C4-2B (cell line): ENCODE results near the gene RGS5.

Experiments used
- H3K27ac ChIP-seq: fragments of 450-650 bp; 2 replicates; pipeline ENCODE4 v1.5.1; 2017
- ZFX ChIP-seq: fragments of 450-650 bp; IDR thresholded peaks from 2 replicates; pipeline ENCODE4 v1.6.1; 2017
- TF ChIP-seq, protein P1 (sequence below): fragments of 450-650 bp; conservative IDR thresholded peaks from 2 replicates; pipeline ENCODE4 v1.5.1; 2017; ENCODE audit warnings: mild to moderate bottlenecking

RGS5 gene

DNA sequence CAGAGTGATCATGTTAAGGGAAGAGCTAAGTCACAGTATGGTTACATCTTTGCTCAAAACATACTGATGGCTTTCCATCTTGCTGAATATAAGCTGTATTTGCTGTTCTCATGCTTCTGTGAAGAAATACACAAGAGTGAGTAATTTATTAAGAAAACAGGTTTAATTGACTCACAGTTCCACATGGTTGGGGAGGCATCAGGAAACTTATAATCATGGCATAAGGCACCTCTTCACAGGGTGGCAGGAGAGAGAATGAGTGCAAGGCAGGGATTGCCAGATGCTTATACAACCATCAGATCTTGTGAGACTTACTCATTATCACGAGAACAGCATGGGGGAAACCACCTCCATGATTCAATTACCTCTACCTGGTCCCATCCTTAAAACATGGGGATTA lies 24.4 kb upstream of the RGS5 start:
- TF ChIP-seq ZFX, result no peak
- TF ChIP-seq, protein P1, sequence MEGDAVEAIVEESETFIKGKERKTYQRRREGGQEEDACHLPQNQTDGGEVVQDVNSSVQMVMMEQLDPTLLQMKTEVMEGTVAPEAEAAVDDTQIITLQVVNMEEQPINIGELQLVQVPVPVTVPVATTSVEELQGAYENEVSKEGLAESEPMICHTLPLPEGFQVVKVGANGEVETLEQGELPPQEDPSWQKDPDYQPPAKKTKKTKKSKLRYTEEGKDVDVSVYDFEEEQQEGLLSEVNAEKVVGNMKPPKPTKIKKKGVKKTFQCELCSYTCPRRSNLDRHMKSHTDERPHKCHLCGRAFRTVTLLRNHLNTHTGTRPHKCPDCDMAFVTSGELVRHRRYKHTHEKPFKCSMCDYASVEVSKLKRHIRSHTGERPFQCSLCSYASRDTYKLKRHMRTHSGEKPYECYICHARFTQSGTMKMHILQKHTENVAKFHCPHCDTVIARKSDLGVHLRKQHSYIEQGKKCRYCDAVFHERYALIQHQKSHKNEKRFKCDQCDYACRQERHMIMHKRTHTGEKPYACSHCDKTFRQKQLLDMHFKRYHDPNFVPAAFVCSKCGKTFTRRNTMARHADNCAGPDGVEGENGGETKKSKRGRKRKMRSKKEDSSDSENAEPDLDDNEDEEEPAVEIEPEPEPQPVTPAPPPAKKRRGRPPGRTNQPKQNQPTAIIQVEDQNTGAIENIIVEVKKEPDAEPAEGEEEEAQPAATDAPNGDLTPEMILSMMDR, result no peak
- no peak overlapping the region for H3K27ac ChIP-seq

DNA sequence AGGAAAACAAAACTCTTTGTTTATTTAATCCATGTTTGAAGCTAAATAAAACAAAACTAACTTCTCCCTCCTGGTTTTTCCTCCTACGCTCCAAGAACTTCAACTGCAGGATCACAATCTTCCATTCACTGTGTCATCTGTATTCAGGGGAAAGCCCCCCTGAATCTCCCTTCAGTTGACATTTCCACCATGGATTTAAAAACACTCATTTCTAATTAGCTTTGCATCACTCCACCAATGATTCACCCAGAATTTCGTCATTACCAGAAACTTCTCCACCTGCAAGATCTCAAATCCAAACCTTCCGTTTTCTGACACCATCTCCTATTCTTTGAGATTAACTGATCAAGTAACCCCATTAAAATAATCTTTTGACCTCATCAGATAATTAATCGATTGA lies 10.9 kb upstream of the RGS5 start:
- no peak overlapping the region for H3K27ac ChIP-seq
- TF ChIP-seq, protein P1, result no peak
- TF ChIP-seq ZFX, result no peak

DNA sequence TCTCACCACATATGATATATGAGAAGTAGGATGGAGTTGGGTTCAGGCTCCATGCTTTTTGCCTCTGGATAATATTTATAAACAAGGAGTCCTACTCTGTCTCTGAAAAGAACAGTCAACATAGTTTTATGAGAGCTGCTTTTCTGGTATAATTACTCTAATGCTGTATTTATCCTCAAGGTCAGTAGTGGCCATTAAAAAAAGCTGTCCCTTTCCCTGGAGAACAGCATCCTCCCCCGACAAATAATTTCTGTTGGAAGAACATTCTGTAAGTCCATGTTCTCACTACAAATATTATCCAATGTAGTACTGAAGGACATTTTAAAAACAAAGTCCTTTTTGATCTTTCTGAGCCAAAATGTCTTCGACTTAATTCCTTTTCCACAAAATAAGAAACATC lies 9.0 kb upstream of the RGS5 start:
- no peak for TF ChIP-seq ZFX
- TF ChIP-seq, protein P1, result no peak
- no peak overlapping the region for H3K27ac ChIP-seq

DNA sequence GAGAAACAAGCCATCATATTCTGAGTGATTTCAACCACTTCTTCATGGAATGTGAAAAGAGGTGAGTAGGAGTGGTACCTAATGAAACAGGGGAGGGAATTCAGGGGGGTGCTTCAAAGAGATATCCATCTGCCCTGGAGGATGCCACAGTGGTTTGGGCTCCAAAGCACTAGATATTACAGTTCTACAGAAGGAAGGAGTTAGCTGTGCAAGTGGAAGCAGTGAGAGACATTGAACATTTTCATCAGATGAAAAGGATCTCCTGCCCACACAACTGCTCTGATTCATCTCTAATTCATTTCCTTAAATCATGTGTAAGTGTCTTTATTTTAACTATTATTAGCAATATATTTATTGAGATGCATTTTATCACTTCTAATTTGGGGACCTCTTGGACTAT lies 2.8 kb upstream of the RGS5 start:
- no peak for TF ChIP-seq ZFX
- TF ChIP-seq, protein P1, result no peak
- no peak overlapping the region for H3K27ac ChIP-seq

DNA sequence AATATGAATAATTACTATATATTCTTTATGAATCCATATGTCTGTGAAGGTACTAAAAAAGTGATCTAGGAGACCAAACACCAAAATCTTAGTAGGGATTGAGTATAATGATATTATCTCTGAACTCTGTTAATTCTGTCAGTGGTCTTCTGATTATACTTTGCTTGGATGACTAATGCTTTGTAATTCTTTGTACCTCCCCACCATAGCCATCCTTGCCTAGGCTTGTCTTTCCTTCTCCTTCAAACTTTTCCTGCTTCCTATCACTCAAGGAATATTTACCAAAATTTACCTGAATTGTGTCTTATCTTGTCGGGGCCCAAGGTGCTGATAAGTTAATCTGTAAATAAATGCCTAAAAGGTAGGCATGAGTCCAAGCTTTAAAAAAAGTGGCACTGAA lies 845 bp upstream of the RGS5 start:
- H3K27ac ChIP-seq, result no peak overlapping the region
- TF ChIP-seq ZFX, result no peak
- TF ChIP-seq, protein P1, result no peak

DNA sequence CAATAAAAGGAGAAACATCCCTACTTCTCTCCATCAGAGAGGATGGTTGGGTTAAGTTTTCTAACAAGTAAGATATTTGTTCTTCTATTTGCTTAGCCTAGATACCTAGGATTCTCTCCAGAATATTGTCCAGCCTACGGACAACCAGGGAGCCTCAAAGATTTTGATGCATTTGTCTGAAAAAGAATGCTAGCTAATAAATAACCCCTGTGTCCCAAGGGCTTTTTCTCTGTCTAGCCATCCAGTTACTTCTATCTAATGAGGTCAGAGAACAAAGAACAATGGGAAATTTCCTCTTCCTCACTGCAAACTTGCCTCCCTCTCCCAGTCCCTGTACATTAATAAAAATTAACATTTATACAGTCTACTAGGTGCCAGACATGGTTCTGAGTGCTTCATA lies 810 bp downstream of the RGS5 start:
- TF ChIP-seq, protein P1, result no peak
- no peak for TF ChIP-seq ZFX
- H3K27ac ChIP-seq, result no peak overlapping the region

DNA sequence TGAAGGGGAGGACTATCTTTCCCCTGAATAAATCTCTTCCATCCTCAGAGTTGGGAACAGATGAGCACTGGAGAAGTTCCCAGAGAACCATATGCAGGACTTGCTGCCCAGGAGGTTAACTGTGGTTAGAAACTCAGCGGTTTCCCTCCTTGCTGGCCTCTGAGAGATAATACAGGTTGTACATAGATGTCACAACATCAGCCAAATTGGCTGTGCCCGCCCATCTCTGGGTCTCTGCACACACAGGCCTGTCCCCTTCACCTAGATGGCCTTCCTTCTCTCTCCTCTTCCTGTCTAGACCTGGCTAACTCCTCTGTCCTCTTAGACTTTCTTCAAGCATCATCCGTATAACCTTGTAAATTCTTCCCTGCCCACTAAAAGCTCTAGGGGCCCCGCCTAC lies 5.7 kb downstream of the RGS5 start:
- TF ChIP-seq, protein P1, result no peak
- no peak for TF ChIP-seq ZFX
- no peak overlapping the region for H3K27ac ChIP-seq
